ENCODE measurements around the gene A4GALT. TPM values are rescaled to one million over a fixed set of nuclear protein-coding genes. Genes with fewer than 3 reads are reported as not detected.

Gene A4GALT
- total RNA-seq, 1 experiment from 2014 or later = 22.1 TPM

GRCh38 chr22:42692239-42693054 is 28.2 kb downstream of the A4GALT start (continued):
- TF ChIP-seq PREB (CRISPR knock-in tag; IDR thresholded peaks at IDR 0.05; ENCODE audit: borderline replicate concordance) = no peak
- TF ChIP-seq NR1H2 (CRISPR knock-in tag; IDR thresholded peaks at IDR 0.05) = no peak
- TF ChIP-seq, protein P1, sequence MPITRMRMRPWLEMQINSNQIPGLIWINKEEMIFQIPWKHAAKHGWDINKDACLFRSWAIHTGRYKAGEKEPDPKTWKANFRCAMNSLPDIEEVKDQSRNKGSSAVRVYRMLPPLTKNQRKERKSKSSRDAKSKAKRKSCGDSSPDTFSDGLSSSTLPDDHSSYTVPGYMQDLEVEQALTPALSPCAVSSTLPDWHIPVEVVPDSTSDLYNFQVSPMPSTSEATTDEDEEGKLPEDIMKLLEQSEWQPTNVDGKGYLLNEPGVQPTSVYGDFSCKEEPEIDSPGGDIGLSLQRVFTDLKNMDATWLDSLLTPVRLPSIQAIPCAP (CRISPR knock-in tag; IDR thresholded peaks at IDR 0.05) = no peak
- no peak for TF ChIP-seq KAT7 (CRISPR knock-in tag; IDR thresholded peaks at IDR 0.05; ENCODE audit: borderline replicate concordance)
- TF ChIP-seq IRF2 (CRISPR knock-in tag; IDR thresholded peaks at IDR 0.05; ENCODE audit: borderline replicate concordance, low read depth) = no peak
- TF ChIP-seq SMAD3 (CRISPR knock-in tag; IDR thresholded peaks at IDR 0.05; ENCODE audit: borderline replicate concordance) = no peak
- TF ChIP-seq, protein P2, sequence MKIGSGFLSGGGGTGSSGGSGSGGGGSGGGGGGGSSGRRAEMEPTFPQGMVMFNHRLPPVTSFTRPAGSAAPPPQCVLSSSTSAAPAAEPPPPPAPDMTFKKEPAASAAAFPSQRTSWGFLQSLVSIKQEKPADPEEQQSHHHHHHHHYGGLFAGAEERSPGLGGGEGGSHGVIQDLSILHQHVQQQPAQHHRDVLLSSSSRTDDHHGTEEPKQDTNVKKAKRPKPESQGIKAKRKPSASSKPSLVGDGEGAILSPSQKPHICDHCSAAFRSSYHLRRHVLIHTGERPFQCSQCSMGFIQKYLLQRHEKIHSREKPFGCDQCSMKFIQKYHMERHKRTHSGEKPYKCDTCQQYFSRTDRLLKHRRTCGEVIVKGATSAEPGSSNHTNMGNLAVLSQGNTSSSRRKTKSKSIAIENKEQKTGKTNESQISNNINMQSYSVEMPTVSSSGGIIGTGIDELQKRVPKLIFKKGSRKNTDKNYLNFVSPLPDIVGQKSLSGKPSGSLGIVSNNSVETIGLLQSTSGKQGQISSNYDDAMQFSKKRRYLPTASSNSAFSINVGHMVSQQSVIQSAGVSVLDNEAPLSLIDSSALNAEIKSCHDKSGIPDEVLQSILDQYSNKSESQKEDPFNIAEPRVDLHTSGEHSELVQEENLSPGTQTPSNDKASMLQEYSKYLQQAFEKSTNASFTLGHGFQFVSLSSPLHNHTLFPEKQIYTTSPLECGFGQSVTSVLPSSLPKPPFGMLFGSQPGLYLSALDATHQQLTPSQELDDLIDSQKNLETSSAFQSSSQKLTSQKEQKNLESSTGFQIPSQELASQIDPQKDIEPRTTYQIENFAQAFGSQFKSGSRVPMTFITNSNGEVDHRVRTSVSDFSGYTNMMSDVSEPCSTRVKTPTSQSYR (CRISPR knock-in tag; IDR thresholded peaks at IDR 0.05) = no peak
- TF ChIP-seq, protein P3, sequence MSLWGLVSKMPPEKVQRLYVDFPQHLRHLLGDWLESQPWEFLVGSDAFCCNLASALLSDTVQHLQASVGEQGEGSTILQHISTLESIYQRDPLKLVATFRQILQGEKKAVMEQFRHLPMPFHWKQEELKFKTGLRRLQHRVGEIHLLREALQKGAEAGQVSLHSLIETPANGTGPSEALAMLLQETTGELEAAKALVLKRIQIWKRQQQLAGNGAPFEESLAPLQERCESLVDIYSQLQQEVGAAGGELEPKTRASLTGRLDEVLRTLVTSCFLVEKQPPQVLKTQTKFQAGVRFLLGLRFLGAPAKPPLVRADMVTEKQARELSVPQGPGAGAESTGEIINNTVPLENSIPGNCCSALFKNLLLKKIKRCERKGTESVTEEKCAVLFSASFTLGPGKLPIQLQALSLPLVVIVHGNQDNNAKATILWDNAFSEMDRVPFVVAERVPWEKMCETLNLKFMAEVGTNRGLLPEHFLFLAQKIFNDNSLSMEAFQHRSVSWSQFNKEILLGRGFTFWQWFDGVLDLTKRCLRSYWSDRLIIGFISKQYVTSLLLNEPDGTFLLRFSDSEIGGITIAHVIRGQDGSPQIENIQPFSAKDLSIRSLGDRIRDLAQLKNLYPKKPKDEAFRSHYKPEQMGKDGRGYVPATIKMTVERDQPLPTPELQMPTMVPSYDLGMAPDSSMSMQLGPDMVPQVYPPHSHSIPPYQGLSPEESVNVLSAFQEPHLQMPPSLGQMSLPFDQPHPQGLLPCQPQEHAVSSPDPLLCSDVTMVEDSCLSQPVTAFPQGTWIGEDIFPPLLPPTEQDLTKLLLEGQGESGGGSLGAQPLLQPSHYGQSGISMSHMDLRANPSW (CRISPR knock-in tag; conservative IDR thresholded peaks at IDR 0.05; ENCODE audit: low read depth) = no peak
- no peak for TF ChIP-seq ZNF317 (CRISPR knock-in tag; IDR thresholded peaks at IDR 0.05; ENCODE audit: borderline replicate concordance, low read depth)

DNA sequence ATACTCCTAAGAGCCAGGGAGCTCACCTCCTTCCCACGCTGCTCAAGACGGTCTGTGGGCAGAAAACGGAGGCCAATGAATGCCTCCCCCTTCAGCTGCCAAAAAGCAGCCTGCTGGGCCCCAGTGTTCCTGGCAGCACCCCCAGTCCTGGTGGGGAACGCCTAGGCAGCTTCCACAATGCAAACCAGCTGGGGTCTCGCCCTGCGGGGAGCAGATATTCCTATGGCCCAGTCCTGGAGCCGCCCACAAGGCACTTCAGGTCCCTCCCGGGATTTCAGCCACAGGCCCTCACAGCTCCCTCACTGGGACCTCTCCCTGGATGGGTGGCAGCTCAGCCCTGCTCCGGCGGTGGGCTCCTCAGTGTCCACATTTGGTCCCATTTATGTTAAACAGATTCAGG is 29.2 kb downstream of the A4GALT start:
- H3K4me1 Mint-ChIP-seq = peaks cover 17% of the 10 kb centered on the region
- no peak overlapping the region for H3K4me3 Mint-ChIP-seq
- no peaks in the 10 kb centered on the region for H3K27me3 Mint-ChIP-seq (ENCODE audit: low read depth)
- TF ChIP-seq PRRX2 (CRISPR knock-in tag; IDR thresholded peaks at IDR 0.05) (no peak), ZNF416 (CRISPR knock-in tag; IDR thresholded peaks at IDR 0.05) (no peak), TP53 (CRISPR knock-in tag; IDR thresholded peaks at IDR 0.05) (no peak), ZNF219 (CRISPR knock-in tag; IDR thresholded peaks at IDR 0.05; ENCODE audit: borderline replicate concordance) (no peak), ZNF232 (CRISPR knock-in tag; IDR thresholded peaks at IDR 0.05) (no peak), KAT7 (CRISPR knock-in tag; IDR thresholded peaks at IDR 0.05; ENCODE audit: borderline replicate concordance) (no peak), EMX1 (CRISPR knock-in tag; IDR thresholded peaks at IDR 0.05) (no peak), FOXJ3 (CRISPR knock-in tag; IDR thresholded peaks at IDR 0.05; ENCODE audit: borderline replicate concordance) (no peak), JAZF1 (CRISPR knock-in tag; IDR thresholded peaks at IDR 0.05) (no peak), ZNF121 (CRISPR knock-in tag; IDR thresholded peaks at IDR 0.05) (no peak), GTF2I (CRISPR knock-in tag; conservative IDR thresholded peaks at IDR 0.05) (no peak), MYBL2 (CRISPR knock-in tag; IDR thresholded peaks at IDR 0.05) (no peak), TCF7 (CRISPR knock-in tag; IDR thresholded peaks at IDR 0.05; ENCODE audit: low read depth) (no peak)
- TF ChIP-seq, protein P4, sequence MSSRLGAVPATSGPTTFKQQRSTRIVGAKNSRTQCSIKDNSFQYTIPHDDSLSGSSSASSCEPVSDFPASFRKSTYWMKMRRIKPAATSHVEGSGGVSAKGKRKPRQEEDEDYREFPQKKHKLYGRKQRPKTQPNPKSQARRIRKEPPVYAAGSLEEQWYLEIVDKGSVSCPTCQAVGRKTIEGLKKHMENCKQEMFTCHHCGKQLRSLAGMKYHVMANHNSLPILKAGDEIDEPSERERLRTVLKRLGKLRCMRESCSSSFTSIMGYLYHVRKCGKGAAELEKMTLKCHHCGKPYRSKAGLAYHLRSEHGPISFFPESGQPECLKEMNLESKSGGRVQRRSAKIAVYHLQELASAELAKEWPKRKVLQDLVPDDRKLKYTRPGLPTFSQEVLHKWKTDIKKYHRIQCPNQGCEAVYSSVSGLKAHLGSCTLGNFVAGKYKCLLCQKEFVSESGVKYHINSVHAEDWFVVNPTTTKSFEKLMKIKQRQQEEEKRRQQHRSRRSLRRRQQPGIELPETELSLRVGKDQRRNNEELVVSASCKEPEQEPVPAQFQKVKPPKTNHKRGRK (CRISPR knock-in tag; IDR thresholded peaks at IDR 0.05; ENCODE audit: borderline replicate concordance) = no peak
- no peaks in the 10 kb centered on the region for H3K36me3 Mint-ChIP-seq
- no peak for DNase-seq (ENCODE audit: low spot score)
- POLR2A ChIA-PET = no interaction called here
- CTCF ChIA-PET = no interaction called here
- H3K27ac Mint-ChIP-seq = no peak overlapping the region
- ATAC-seq = no peak
- H3K9me3 Mint-ChIP-seq = no peaks in the 10 kb centered on the region

Data from WTC11 (cell line).